HepG2 (cell line): Measurements from ENCODE around the gene EFNA2. TPM values are rescaled to one million over a fixed set of nuclear protein-coding genes. Genes with fewer than 3 reads are reported as not detected.

Source experiments
- ARHGAP35 ChIP-seq: sonication (generic); formaldehyde crosslinking; IDR thresholded peaks from 2 replicates; pipeline ENCODE4 v1.9.0; 2022; ENCODE audit warnings: mild to moderate bottlenecking, inconsistent platforms, moderate library complexity, missing genetic modification reagents, borderline replicate concordance
- BCL3 ChIP-seq: sonication (generic); formaldehyde crosslinking; IDR thresholded peaks from 2 replicates; pipeline ENCODE4 v1.5.1; 2020; ENCODE audit warnings: mild to moderate bottlenecking, missing genetic modification reagents, moderate library complexity
- FOSL2 ChIP-seq: sonication (generic); formaldehyde crosslinking; IDR thresholded peaks from 2 replicates; pipeline ENCODE4 v1.4.0; 2020; ENCODE audit warnings: missing genetic modification reagents
- GLMP ChIP-seq: sonication (generic); formaldehyde crosslinking; IDR thresholded peaks from 2 replicates; pipeline ENCODE4 v1.9.0; 2021; ENCODE audit warnings: missing genetic modification reagents, mild to moderate bottlenecking, borderline replicate concordance
- HNF4A ChIP-seq: sonication (generic); formaldehyde crosslinking; IDR thresholded peaks from 2 replicates; pipeline ENCODE4 v1.4.0; 2020; ENCODE audit warnings: missing genetic modification reagents
- HOXA5 ChIP-seq: sonication (generic); formaldehyde crosslinking; IDR thresholded peaks from 2 replicates; pipeline ENCODE4 v1.4.0; 2020; ENCODE audit warnings: missing genetic modification reagents
- KDM2A ChIP-seq: sonication (generic); formaldehyde crosslinking; IDR thresholded peaks from 2 replicates; pipeline ENCODE4 v1.4.0; 2020; ENCODE audit warnings: low read depth, missing genetic modification reagents, borderline replicate concordance
- KDM5B ChIP-seq: sonication (generic); formaldehyde crosslinking; IDR thresholded peaks from 2 replicates; pipeline ENCODE4 v1.4.0; 2020; ENCODE audit warnings: missing genetic modification reagents, mild to moderate bottlenecking, borderline replicate concordance
- KDM6A ChIP-seq: IDR thresholded peaks from 2 replicates; pipeline ENCODE4 v1.6.1; 2016; ENCODE audit warnings: low read depth
- KLF16 ChIP-seq, 2 experiments: sonication (generic) in 1 of 2; formaldehyde crosslinking in 1 of 2; IDR thresholded peaks; 2 replicates each; pipeline versions ENCODE4 v1.6.1 to v1.8.0; 2016 to 2023; ENCODE audit warnings: missing genetic modification reagents in 2 of 2, missing compliant biosample characterization in 1 of 2
- MLX ChIP-seq: IDR thresholded peaks from 2 replicates; pipeline ENCODE4 v1.6.1; 2016
- NR2F6 ChIP-seq, 2 experiments: IDR thresholded peaks; 2 replicates each; pipeline ENCODE4 v1.6.1; 2016; ENCODE audit warnings: antibody characterized with exemption in 1 of 2, mild to moderate bottlenecking in 1 of 2
- PHF8 ChIP-seq: sonication (generic); formaldehyde crosslinking; IDR thresholded peaks from 2 replicates; pipeline ENCODE4 v1.5.0; 2020; ENCODE audit warnings: missing genetic modification reagents
- RBFOX2 ChIP-seq: fragments of 200-400 bp; formaldehyde crosslinking; IDR thresholded peaks from 2 replicates; pipeline ENCODE4 v1.6.1; 2017; ENCODE audit warnings: low read depth, mild to moderate bottlenecking, low read length
- SATB2 ChIP-seq: sonication (generic); formaldehyde crosslinking; IDR thresholded peaks from 2 replicates; pipeline ENCODE4 v1.5.0; 2020; ENCODE audit warnings: missing genetic modification reagents
- SOX6 ChIP-seq, 2 experiments: fragments of 450-650 bp in 1 of 2; sonication (generic) in 1 of 2; formaldehyde crosslinking in 1 of 2; IDR thresholded peaks; 2 replicates each; pipeline versions ENCODE4 v1.4.0 to v1.6.1; 2017 to 2020; ENCODE audit warnings: antibody characterized with exemption in 1 of 2, mild to moderate bottlenecking in 1 of 2, missing genetic modification reagents in 1 of 2
- TFE3 ChIP-seq: IDR thresholded peaks from 2 replicates; pipeline ENCODE4 v1.6.1; 2016
- ZBTB7B ChIP-seq: sonication (generic); formaldehyde crosslinking; IDR thresholded peaks from 2 replicates; pipeline ENCODE4 v1.4.0; 2020; ENCODE audit warnings: missing genetic modification reagents
- ZFP36L1 ChIP-seq: sonication (generic); formaldehyde crosslinking; IDR thresholded peaks from 2 replicates; pipeline ENCODE4 v1.8.0; 2022; ENCODE audit warnings: mild to moderate bottlenecking, missing genetic modification reagents, moderate library complexity
- ZNF205 ChIP-seq: IDR thresholded peaks from 2 replicates; pipeline ENCODE4 v1.6.1; 2018; ENCODE audit warnings: missing biosample characterization, missing genetic modification reagents
- ZNF264 ChIP-seq: sonication (generic); formaldehyde crosslinking; IDR thresholded peaks from 2 replicates; pipeline ENCODE4 v1.4.0; 2020; ENCODE audit warnings: missing genetic modification reagents
- ZNF652 ChIP-seq: IDR thresholded peaks from 2 replicates; pipeline ENCODE4 v1.6.1; 2016; ENCODE audit warnings: low read depth, borderline replicate concordance
- ZNF772 ChIP-seq: sonication (generic); formaldehyde crosslinking; IDR thresholded peaks from 2 replicates; pipeline ENCODE4 v1.5.0; 2020; ENCODE audit warnings: mild to moderate bottlenecking, missing genetic modification reagents
- ZNF792 ChIP-seq: IDR thresholded peaks from 2 replicates; pipeline ENCODE4 v1.6.1; 2016
- ZSCAN21 ChIP-seq: sonication (generic); formaldehyde crosslinking; IDR thresholded peaks from 2 replicates; pipeline ENCODE4 v1.8.0; 2022; ENCODE audit warnings: mild to moderate bottlenecking, missing genetic modification reagents, moderate library complexity, borderline replicate concordance
- polyA plus RNA-seq, 8 experiments: library from polyadenylated mRNA; depleted of rRNA in 3 of 8; stranded (reverse) in 7 of 8; unstranded in 1 of 8; fragments of >200 nt; fragmentation: Illumina TruSeq in 4 of 8; extraction: Trizol in 4 of 8; gene quantifications; 2 replicates each; pipeline versions ENCODE4 v1.2.1 to v1.2.3, GENCODE V29; 2011 to 2016; ENCODE audit warnings: low read depth in 4 of 8, missing spikeins in 1 of 8, mixed read lengths in 1 of 8; ENCODE audit not compliant: insufficient read depth in 1 of 8
- total RNA-seq, 5 experiments: library from RNA; depleted of rRNA; stranded (reverse); fragments of >200 nt; fragmentation: Illumina TruSeq; extraction: Trizol; gene quantifications; 2 replicates each; pipeline ENCODE4 v1.2.3, GENCODE V29; 2016; ENCODE audit warnings: low read depth in 1 of 5

EFNA2 gene
- total and polyA plus RNA-seq, 2 of the 13 experiments (the other 11 are each of a cell fraction or from before 2014, with no cell fraction given), result 6.0 to 9.9 TPM

GRCh38 chr19:1245494-1246264, 40.0 kb upstream of the EFNA2 start (continued):
- TF ChIP-seq KDM6A (CRISPR knock-in tag) (0 out of 2 replicates have a peak, but pooled peaks have one; percentile 43), ZFP36L1 (CRISPR knock-in tag) (no peak), HNF4A (CRISPR knock-in tag) (peak; percentile 75), ZNF792 (CRISPR knock-in tag) (peak; percentile 43; the same call in 1 of the 2 replicates), KLF16 (CRISPR knock-in tag; IDR thresholded peaks at IDR 0.05) (peak in 1 of 2 experiments; percentile 46; a peak in 1 of 4 replicates), ARHGAP35 (CRISPR knock-in tag) (peak; percentile 20; the same call in 1 of the 2 replicates), RBFOX2 (peak; percentile 46; the same call in 1 of the 2 replicates), ZNF264 (CRISPR knock-in tag) (peak; percentile 51; the same call in 1 of the 2 replicates), ZNF652 (0 out of 2 replicates have a peak, but pooled peaks have one; percentile 26), FOSL2 (CRISPR knock-in tag) (peak; percentile 52), BCL3 (CRISPR knock-in tag) (0 out of 2 replicates have a peak, but pooled peaks have one; percentile 13), ZNF772 (peak; percentile 3; the same call in 1 of the 2 replicates), NR2F6 (IDR thresholded peaks at IDR 0.05) (no peak), NR2F6 (CRISPR knock-in tag; IDR thresholded peaks at IDR 0.05) (peak; percentile 71), HOXA5 (CRISPR knock-in tag) (no peak), PHF8 (CRISPR knock-in tag) (peak; percentile 29; the same call in 1 of the 2 replicates), TFE3 (CRISPR knock-in tag) (peak; percentile 64; the same call in 1 of the 2 replicates), ZNF205 (CRISPR knock-in tag) (no peak), GLMP (CRISPR knock-in tag) (no peak), SATB2 (CRISPR knock-in tag) (no peak), SOX6 (IDR thresholded peaks at IDR 0.05) (no peak), SOX6 (CRISPR knock-in tag; IDR thresholded peaks at IDR 0.05) (no peak), ZSCAN21 (0 out of 2 replicates have a peak, but pooled peaks have one; percentile 19), ZBTB7B (CRISPR knock-in tag) (peak; percentile 23; the same call in 1 of the 2 replicates), MLX (0 out of 2 replicates have a peak, but pooled peaks have one; percentile 28), KDM5B (CRISPR knock-in tag) (no peak), KDM2A (peak; percentile 77)
